Stimulated activated CD4-positive, alpha-beta T cell treated with anti-CD3 and anti-CD28 coated beads, TNF-alpha, amount 100 ng/mL, for 48 hours (primary cell): ENCODE data around the gene FLYWCH2.
A peak's percentile ranks its signal among the peaks of the same experiment; 100 is the strongest.
"Not testable (repeated sequence)": the region's sequence is repeated elsewhere in the genome, so short reads cannot be mapped to it uniquely, and the experiment has no call there.

ENCODE experiments used
- DNase-seq, 3 donors: peaks; one replicate each; pipeline ENCODE4 v3.0.0-alpha.2; 2020; ENCODE audit warnings: low read depth in 3 of 3

FLYWCH2 gene

DNA sequence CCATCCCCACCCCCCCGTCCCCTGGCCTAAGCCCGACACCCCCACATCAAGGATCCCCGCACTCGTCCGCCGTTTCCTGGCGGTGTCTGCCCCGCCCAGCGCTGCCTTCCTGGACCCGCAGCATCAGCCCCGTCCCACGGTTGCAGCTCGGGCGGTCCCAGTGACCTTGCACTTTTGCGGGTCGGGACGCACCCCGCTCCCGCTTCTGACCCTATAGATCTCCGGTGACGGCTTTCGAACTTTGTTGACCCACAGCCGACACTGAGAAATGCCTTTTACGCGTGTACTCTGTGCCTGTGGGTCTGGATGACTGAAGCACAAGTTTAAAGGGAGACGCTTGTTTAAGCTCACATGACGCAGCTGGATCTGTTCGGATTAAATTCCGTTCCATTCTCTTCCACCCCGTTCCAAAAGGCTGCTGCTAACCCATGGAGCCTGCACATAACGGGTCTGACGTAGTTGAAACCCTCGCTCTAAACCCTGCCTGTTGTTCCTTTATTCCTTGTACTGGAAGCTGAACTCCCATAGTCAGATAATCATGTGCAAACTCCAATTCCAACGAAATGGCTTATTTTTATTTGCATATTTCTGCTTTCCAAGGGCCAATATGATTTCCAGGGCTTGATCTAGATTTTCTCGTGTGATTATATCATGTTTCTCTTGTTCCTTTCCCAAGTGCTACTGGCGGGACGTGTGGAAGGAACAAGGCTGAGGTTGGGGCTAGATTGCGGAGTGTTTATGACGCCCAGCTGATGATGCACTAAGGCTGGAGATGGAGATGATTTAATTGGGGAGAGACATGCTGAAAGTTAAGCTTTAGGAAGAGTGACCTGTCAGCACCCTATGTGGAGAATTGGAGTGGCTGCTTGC is 29.6 kb downstream of the FLYWCH2 start:
- no peak for DNase-seq

DNA sequence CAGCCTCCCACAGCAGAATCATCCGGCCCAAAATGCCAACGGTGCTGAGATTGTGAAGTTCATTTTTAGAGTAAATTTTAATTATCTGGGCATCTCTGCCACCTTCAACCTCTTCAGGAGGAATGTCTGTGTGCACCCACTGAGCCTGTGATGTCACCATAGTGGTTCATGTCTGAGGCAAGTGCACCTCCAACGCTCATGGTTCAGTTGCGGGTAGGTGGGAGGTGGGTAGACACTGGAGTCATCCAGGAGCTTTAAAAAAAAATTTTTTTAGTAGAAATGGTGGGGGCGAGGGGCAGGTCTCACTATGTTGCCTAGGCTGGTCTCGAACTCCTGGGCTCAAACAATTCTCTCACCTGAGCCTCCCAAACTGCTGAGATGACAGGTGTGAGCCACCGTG is 30.6 kb downstream of the FLYWCH2 start:
- no peak for DNase-seq

DNA sequence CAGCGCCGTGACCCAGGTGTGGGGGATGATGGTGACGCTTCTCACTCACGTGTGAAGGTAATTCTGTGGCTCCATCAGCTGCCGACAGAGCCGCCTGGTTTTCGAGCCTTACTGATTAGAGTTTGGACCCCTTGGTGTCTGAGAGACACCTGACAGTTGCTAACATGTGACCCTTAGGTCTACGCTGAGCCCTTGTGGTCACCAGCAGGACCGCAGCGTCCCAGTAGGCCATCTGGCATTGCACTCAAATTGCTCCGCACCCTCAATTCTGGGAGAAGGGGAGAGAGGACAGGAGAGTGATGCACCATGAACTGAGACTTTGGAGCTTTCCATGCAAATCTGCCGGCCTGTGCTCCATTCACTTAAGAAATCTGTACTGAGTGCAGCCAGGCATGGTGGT is 31.2 kb downstream of the FLYWCH2 start:
- DNase-seq: no peak

DNA sequence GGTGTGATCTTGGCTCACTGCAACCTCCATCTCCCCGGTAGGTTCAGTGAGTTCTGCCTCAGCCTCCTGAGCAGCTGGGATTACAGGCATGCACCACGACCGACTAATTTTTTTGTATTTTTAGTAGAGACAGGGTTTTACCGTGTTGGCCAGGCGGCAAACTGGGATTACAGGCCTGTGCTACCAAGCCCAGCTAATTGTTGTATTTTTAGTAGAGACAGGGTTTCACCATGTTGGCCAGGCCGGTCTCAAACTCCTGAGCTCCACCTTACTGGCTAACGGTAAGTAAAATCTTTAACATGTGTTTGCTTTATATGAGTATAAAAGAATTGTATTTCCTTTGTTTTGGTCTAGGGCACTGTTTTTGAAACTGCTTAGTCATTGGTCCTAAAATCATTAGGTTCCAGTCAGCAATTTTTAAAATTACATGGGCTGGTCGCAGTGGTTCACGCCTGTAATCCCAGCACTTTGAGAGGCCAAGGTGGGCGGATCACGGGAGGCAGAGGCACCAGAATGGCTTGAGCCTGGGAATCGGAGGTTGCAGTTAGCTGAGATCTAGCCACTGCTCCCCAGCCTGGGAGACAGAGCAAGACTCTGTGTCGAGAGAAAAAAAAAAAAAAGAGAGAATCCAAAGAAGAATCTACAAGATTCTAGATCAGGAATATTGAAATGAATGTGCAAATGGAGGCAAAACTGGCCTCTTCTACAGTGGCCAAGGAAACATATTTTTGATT is 32.3 kb downstream of the FLYWCH2 start:
- DNase-seq: no peak

DNA sequence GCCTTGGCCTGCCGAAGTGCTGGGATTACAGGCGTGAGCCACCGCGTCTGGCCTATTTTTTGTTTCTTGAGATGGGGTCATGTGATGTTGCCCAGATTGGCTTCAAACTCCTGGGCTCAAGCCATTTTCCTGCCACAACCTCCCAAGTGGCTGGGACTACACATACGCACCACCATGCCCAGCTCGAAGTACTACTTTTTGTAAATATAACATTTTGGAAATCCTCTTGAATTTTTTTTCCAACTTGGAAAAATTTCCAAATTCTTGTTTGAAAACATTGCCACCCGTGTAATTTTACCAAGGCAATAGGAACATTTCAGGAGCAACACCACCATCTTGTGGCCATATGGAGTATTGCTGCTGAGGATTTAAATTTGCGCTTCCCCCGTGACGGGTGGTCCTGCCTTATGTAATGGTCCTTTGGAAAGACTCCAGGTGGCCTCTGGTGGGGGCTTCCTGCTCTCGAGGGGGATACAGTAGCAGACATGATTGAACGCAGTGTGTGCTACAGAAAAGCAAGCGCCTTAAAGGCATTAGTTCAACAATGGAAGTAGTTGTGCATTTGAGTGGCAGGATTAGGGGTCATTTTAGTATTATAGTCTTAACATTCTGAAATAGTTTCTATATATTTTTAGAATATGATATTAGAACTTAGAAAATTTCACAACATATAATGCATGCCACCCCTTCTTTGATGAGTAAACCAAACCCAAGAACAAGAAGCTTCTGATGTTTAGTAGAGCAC is 36.7 kb downstream of the FLYWCH2 start:
- peak in 2 of 3 donors; percentile 38 for DNase-seq

DNA sequence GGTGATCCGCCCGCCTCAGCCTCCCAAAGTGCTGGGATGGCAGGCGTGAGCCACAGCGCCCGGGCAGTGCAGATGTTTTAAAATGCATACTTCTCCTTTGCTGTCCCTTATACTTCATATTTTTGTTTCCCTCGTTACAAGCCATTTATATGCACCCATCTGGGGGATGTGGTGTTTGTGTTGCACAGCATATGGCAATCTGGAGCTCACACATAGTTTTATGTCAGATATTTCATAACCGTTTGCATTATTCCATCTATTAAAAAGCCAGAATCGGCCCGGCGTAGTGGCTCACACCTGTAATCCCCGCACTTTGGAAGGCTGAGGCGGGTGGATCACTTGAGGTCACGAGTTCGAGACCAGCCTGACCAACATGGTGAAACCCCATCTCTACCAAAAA is 40.5 kb downstream of the FLYWCH2 start:
- no peak for DNase-seq

DNA sequence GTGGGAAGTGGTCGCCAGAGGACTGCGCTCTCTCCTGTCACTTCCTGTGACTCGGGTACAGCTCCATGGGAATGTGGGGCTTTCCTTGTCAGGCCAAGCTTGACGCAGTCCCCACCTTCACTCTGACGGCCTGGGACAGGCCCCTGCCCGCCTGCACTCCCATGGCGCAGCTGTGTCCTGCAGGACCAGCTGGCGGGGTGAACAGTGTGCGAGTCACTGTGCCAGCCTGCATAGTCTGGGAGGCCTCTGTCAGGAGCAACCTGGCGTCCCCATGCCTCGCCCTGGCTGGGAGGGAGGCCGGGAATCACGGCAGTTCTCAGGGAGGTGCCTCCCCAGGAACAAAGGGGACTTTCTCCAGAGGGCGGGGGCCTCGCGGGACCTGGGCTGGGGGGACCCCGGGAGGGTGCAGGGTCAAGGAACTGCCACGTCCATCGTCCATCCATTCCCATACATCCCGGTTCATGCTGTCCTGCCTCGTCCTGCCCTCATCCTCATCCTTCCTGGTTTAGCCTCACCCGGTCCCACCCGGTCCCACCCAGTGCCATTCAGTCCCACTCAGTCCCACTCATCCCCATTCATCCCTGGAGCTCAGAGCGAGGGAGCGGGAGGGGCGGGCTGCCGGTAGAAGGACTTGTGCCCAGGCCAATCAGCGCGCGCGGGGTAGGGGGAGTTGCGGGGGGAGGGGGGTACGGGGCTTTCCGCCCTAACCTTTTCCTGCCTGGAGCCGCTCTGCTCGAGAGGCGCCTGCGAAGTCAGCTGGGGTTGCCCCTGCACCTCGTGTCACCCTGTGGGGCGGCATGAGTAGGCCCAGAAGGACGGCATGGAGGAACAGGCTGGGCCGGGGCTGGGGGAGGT is 42.1 kb downstream of the FLYWCH2 start:
- DNase-seq: no peak

DNA sequence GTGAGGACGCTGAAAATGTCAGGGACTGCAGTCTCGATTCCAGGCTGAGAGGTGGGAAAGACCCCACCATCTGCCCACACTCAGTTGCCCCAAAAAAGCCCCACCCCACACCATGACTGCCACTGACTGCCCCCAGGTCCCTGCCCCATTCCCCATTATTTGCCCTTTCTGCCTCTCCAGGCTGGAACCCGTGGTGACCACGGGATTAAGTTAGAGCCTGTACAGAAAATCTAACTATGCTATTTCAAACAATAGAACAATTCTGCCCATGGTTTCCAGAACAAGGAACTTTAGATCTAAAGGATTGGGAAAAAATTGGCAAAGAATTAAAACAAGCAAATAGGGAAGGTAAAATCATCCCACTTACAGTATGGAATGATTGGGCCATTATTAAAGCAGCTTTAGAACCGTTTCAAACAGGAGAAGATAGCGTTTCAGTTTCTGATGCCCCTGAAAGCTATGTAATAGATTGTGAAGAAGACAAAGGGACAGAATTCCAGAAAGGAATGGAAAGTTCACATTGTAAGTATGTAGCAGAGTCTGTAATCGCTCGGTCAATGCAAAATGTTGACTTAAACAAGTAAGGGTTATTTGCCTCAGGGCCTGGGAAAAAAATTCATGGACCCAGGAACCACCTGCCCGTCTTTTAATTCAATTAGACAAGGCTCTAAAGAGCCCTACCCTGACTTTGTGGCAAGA is 43.1 kb downstream of the FLYWCH2 start:
- no peak for DNase-seq

DNA sequence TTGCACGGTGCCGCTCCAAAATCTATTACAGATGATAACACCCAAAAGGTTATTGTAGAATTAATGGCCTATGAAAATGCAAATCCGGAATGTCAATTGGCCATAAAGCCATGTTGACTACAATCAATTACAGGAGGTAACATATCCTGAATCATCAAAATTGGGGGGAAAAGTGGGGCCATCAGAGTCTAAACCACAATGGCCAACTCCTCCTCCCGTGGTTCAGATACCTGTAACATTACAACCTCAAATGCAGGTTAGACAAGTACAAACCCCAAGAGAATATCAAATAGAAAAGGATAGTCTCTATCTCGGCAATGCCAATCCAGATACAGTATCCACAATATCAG is 43.6 kb downstream of the FLYWCH2 start:
- no peak for DNase-seq

DNA sequence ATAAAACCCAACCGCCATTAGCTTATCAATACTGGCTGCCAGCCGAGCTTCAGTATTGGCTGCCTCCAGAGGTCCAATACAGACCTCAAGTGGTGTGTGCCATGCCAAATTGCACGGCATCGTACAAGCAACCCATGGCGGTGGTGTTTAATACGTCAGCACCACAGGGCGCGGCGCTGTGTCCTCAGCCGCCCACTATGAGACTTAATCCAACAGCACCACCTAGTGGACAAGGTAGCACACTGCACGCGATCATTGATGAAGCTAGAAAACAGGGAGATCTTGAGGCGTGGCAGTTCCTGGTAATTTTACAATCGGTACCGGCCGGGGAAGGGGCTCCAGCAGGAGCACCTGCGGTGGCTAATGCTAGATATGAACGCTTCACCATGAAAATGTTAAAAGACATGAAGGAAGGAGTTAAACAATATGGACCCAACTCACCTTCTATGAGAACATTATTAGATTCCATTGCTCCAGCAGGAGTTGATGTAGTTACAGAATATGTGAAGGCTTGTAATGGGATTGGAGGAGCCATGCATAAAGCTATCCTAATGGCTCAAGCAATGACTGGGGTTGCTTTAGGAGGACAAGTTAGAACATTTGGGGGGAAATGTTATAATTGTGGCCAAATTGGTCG is 44.1 kb downstream of the FLYWCH2 start:
- peak; percentile 79 to 86 (median 83) for DNase-seq

DNA sequence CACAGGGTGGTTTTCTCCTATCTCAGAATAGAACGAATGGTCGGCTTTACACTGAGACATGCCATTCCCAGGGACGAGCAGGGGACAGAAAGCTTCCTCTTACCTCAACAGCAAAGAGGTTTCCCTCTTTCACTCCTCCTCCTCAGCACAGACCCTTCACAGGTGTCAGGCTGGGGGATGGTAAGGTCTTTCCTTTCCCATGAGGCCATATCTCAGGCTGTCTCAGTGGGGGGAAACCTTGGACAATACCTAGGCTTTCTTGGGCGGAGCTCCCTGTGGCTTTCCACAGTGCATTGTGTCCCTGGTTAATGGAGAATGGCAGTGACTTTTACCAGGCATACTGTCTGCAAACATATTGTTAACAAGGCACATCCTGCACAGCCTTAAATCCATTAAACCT is 45.1 kb downstream of the FLYWCH2 start:
- not testable (repeated sequence) for DNase-seq

DNA sequence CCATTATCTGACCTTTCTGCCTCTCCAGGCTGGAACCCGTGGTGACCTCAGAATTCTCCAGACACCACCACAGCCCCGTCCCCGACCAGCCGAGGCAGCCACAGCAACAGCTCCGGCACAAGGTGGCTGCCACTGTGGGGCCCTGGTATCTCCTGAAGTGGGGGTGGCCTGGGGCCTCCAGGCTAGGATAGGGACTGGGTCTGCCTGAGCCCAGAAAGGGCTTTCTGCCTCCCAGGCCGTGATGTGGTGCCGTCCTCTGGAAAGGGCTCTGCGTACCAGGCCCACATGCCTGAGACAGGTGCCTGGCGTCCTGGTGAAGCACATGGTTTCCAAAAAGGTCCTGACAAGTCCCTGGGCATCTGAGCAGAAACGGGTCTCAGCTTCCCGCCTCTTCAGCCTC is 45.8 kb downstream of the FLYWCH2 start:
- no peak for DNase-seq

DNA sequence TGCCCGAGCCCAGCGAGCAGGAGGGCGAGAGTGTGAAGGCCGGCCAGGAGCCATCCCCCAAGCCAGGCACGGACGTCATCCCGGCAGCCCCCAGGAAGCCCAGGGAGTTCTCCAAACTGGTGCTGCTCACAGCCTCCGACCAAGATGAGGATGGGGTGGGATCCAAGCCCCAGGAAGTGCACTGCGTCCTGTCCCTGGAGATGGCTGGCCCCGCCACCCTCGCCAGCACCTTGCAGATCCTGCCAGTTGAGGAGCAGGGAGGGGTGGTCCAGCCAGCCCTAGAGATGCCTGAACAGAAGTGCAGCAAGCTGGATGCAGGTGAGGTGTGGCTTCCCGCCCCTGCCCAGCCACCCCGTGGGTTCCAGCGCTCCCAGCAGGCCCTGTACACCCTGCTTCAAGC is 46.7 kb downstream of the FLYWCH2 start:
- no peak for DNase-seq

DNA sequence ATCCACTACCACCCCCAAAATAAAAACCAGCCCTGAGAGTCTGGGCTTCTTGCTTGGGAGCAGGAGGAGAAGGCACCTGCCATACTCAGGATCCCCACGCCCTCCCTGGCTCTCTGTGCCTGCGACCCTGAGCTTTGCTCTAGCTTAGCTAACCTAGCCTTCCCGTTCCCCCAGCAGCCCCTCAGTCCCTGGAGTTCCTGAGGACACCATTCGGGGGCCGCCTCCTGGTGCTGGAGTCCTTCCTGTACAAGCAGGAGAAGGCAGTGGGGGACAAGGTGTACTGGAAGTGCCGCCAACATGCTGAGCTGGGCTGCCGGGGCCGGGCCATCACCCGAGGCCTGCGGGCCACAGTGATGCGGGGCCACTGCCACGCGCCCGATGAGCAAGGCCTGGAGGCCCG is 47.2 kb downstream of the FLYWCH2 start:
- DNase-seq: no peak

DNA sequence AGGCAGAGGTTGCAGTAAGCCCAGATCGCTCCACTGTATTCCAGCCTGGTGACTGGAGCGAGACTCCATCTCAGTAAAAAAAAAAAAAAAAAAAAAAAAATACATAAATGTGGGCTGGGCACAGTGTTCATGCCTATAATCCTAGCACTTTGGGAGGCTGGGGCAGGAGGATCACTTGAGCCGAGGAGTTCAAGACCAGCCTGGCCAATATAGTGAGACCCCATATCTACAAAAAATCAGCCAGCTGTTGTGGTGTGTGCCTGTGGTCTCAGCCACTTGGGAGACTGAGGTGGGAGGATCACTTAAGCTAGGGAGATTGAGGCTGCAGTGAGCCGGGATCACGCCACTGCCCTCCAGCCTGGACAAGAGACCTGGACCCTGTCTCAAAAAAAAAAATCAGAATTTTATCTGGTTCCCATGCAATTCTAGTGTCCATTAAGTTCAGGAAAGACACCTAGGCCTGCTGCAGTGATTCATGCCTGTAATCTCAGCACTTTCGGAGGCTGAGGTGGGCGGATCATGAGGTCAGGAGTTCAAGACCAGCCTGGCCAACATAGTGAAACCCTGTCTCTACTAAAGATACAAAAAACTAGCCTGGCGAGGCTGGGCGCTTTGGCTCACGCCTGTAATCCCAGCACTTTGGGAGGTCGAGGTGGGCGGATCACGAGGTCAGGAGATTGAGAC is 48.4 kb downstream of the FLYWCH2 start:
- not testable (repeated sequence) for DNase-seq

DNA sequence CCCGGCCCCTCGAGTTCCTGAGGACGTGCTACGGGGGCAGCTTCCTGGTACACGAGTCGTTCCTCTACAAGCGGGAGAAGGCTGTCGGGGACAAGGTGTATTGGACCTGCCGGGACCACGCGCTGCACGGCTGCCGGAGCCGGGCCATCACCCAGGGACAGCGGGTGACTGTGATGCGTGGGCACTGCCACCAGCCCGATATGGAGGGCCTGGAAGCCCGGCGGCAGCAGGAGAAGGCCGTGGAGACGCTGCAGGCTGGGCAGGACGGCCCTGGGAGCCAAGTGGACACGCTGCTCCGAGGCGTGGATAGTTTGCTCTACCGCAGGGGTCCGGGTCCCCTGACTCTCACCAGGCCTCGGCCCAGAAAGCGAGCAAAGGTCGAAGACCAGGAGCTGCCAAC is 50.1 kb downstream of the FLYWCH2 start:
- no peak for DNase-seq

DNA sequence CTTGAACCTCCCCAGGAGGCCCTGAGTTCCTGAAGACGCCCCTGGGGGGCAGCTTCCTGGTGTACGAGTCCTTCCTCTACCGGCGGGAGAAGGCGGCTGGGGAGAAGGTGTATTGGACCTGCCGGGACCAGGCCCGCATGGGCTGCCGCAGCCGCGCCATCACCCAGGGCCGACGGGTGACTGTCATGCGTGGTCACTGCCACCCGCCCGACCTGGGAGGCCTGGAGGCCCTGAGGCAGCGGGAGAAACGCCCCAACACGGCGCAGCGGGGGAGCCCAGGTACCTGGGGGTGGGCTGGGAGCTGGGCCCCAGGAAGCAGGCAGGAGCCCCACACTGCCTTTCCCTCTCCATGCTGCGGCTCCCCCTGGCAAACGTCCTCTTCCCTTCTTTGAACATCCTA is 50.7 kb downstream of the FLYWCH2 start:
- DNase-seq: no peak

DNA sequence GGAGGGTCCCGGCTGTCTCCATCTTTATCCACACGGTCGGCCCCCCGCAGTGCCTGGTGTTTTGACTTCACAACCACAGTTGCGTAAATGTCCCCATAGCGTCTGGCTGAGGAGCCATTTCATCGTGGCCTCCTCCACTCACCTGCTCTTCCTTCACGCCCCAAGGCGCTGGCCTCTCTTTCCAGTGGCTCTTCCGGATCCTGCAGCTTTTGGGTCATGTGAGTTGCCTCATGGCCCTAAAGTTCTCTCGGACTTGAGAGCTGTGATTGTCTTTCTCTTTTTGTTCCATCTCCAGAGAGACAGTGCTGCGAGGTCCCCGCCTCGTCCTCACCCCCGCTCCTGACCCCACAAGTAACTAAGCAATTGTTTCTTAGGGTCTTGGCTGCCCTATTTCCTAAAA is 51.4 kb downstream of the FLYWCH2 start:
- DNase-seq: no peak

DNA sequence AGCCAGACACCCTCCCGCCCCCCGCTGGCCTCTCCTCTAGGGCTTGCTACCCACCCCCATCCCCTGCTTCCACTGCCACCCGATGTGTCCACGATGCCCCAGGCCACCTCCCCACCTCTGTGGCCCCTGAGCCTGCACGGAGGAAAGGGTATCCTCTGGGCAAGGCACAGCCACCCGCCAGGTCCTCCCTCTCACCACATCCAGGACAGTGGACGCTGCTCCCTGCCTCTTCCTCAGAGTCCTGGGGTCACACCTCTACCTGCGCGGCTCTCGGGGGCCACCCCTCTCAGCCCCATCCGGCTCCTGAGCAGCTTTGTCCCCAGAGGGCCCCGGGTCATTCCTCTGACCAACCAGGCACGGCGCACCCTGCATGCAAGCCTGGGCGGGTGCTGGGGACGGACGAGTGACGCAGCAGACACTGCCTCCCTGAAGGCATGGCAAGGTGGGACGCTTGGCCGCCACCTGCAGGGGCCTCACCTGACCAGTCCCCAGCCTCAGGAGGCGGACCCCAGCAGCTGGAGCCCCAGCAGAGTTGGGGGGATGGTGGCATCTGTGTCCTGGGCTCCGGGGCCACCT is 53.5 kb downstream of the FLYWCH2 start:
- no peak for DNase-seq

DNA sequence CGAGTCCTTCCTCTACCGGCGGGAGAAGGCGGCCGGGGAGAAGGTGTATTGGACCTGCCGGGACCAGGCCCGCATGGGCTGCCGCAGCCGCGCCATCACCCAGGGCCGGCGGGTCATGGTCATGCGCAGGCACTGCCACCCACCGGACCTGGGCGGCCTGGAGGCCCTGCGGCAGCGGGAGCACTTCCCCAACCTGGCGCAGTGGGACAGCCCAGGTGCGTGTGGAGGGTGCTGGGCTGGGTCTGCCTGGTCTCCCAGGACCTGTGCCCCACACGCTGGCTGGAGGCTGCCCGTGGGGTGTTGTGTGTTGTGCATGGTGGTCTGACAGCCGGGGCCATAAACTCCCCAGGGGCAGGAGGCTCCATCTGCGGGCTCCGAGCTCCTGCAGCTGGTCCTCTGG is 54.2 kb downstream of the FLYWCH2 start:
- no peak for DNase-seq
